SK-MEL-5 (cell line): ENCODE measurements around the gene DEAF1. TPM values are rescaled to one million over a fixed set of nuclear protein-coding genes. Genes with fewer than 3 reads are reported as not detected.
"Not testable (repeated sequence)": the region's sequence is repeated elsewhere in the genome, so short reads cannot be mapped to it uniquely, and the experiment has no call there.

ENCODE experiments used
- DNase-seq: peaks from one replicate; pipeline ENCODE4 v3.0.0-alpha.2; 2016; ENCODE audit warnings: low read depth, low spot score
- in situ Hi-C: cut with HindIII; loops from 2 replicates; pipeline ENCODE4 v1.10.0; 2016; ENCODE audit warnings: low sequenced_read_pairs, high pct_unique_total_duplicates, low pct_unique_long_range_greater_than_20kb
- total RNA-seq: library from RNA; depleted of rRNA; stranded (reverse); fragments of >200 nt; shearing (Covaris generic); gene quantifications from 2 replicates; pipeline ENCODE4 v1.2.3, GENCODE V29; 2014

DEAF1 gene
- total RNA-seq, 1 experiment from 2014 or later: 33.8 TPM

- DNase-seq: no peak
- in situ Hi-C loops: no loop called here
Measured at GRCh38 chr11:660681-661444, 34.2 kb downstream of the DEAF1 start.

- DNase-seq: no peak
- in situ Hi-C loops: no loop called here
Measured at GRCh38 chr11:660281-660680, 34.7 kb downstream of the DEAF1 start.

- DNase-seq: no peak
- in situ Hi-C loops: no loop called here
Measured at GRCh38 chr11:659532-660085, 35.4 kb downstream of the DEAF1 start.

GRCh38 chr11:657691-658126 lies 37.3 kb downstream of the DEAF1 start:
- DNase-seq: no peak
- in situ Hi-C loops: no loop called here

- in situ Hi-C loops: no loop called here
- DNase-seq: no peak
Measured at GRCh38 chr11:656866-657265, 38.2 kb downstream of the DEAF1 start.

GRCh38 chr11:656426-656825 lies 38.6 kb downstream of the DEAF1 start:
- no peak for DNase-seq
- in situ Hi-C loops: no loop called here

GRCh38 chr11:655036-655726 lies 39.8 kb downstream of the DEAF1 start:
- no peak for DNase-seq
- in situ Hi-C loops: no loop called here

- DNase-seq, in situ Hi-C loops: not testable (repeated sequence)
Measured at GRCh38 chr11:654444-654843, 40.6 kb downstream of the DEAF1 start.

- DNase-seq: no peak
- in situ Hi-C loops: no loop called here
Measured at GRCh38 chr11:653837-654236, 41.2 kb downstream of the DEAF1 start.

GRCh38 chr11:653136-653535 lies 41.9 kb downstream of the DEAF1 start:
- in situ Hi-C loops, DNase-seq: not testable (repeated sequence)

- DNase-seq: no peak
- in situ Hi-C loops: no loop called here
Measured at GRCh38 chr11:650482-650881, 44.5 kb downstream of the DEAF1 start.

- in situ Hi-C loops, DNase-seq: not testable (repeated sequence)
Measured at GRCh38 chr11:647672-648158, 47.3 kb downstream of the DEAF1 start.

- no peak for DNase-seq
- in situ Hi-C loops: no loop called here
Measured at GRCh38 chr11:646214-646613, 48.8 kb downstream of the DEAF1 start.

GRCh38 chr11:645536-645935 lies 49.5 kb downstream of the DEAF1 start:
- in situ Hi-C loops: no loop called here
- DNase-seq: no peak

GRCh38 chr11:643849-644738 lies 50.9 kb downstream of the DEAF1 start:
- DNase-seq: no peak
- in situ Hi-C loops: no loop called here

- in situ Hi-C loops: no loop called here
- no peak for DNase-seq
Measured at GRCh38 chr11:643366-643765, 51.7 kb downstream of the DEAF1 start.

- in situ Hi-C loops: no loop called here
- no peak for DNase-seq
Measured at GRCh38 chr11:641806-642370, 53.1 kb downstream of the DEAF1 start.
